IPS-11a (cell line): ENCODE data around the gene IL31RA.

Experiments used
- H3K4me3 ChIP-seq: one replicate; pipeline ENCODE4 v1.5.1; 2013; ENCODE audit warnings: low read depth, low read length, control low read depth

The IL31RA gene

DNA sequence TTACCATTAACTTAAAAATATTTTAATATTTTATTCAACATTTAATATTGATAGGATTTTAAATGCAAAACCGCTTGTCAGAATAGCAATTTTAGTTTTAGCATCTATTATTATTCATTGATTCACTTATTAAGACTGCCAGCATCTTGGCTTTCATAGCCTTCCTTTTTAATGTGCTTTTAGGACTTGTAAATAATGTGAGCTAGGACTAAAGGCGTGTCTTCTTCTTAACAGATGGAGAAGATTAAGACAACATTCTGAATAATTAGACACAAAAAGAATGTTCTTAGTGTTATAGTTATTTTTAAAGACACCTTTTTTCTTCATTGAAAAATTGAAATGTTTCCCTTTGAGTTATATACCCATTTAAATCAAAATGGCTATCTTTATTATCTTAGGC, 6.9 kb downstream of the IL31RA start:
- H3K4me3 ChIP-seq, result no peak overlapping the region

DNA sequence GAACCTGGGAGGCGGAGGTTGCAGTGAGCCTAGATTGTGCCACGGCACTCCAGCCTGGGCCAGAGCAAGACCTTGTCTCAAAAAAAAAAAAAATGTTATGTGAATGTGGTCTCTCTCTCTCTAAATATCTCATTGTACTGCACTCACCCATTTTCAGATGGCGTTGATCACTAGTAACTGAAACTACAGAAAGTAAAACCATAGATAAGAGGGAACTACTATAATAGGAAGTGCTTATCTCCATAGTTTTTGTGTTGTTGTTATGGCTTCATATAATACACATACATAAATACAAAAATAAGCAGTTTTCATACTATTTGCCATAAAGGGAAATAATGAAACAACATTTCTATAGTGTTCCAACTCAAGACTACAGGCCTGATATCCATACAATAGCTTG, 9.1 kb downstream of the IL31RA start:
- no peak overlapping the region for H3K4me3 ChIP-seq

DNA sequence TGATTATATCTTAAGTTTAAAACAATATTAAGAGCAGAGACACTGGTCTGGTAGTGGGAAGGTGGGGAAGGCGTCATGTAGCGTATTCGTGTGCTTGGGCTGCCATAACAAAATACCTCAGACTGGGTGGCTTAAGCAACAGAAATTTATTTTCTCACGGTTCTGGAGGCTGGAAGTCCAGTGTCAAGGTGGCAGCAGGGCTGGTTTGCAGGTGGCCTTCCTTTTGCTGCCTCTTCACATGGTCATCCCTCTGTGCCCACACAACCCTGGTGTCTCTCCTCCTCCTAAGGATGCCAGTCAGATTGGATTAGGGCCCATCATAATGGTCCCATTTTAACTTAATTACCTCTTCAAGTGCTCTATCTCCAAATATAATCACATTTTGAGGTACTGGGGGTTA, 9.6 kb downstream of the IL31RA start:
- no peak overlapping the region for H3K4me3 ChIP-seq

DNA sequence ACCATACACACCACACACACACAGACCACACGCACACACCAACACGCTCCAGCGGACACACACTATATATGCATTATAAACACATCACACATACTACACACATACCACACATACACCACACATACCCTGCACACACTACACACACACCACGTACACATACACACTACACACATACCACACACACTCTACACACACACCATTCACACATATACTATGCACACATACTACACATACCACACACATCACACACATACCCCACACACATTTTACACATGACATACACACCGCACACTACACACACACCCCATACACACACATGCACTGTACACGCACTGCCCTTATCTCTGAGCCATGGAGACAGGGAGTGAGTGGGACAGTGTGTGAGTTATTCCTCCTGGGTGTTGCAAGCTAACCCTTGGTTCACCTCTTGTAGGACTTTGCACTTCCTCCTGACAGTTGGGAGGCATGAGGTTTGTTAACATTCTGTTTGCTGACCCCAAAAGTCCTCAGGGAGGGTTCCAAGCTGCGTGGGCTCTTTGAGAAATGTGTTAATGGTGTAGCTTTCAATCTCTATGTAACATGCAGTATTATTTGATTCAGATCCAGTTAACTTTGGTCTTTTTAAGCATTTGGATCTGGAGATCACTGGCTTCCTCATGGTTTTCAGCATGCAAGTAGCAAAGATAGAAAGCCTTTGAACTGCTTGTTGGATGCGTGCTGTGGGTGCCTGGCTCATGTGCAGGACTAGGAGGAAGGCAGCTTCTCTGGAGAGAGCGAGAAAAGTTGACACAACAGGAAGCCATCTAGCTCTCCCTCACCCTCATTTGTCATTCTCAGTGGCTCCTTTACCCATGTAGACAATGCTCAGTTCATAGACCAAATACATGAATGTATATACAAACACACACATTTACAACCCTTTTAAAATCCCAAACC, 13.7 kb downstream of the IL31RA start:
- no peak overlapping the region for H3K4me3 ChIP-seq

DNA sequence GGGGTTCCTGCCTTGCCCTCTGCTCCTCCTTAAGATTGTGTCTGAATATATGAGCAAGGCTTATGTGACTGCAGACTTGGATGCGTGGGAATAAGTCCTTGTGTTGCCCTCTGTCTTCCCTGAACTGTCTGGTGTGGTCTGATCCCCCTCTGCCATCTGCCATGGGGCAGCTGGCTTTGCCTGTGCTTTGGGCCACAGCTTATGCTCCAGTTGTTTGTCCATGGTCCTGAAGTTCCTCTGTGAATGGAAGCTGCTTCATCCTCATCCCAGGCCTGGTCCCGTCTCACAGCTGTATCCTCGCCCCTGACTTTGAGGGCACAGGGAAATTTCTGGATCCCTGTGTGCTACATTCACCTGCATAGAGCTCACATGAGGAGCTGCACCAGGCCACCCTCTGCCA, 14.7 kb downstream of the IL31RA start:
- H3K4me3 ChIP-seq, result no peak overlapping the region

DNA sequence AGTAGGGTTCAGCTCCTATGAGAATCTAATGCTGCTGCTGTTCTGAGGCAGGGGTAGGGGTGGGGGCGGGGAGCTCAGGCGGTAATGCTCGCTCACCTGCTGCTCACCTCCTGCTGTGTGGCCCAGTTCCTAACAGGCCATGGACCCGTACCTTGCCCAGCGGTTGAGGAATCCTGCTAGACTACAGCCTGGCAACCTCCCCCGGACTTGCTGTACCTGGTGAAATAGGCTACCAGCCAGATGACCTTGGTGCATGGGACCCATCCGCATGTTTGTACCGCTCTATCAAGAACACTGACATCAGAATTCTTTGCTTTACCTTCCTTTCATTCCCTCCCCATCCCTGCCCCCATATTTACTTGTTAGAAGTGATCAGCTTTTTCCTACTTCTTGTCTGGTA, 15.3 kb downstream of the IL31RA start:
- no peak overlapping the region for H3K4me3 ChIP-seq

DNA sequence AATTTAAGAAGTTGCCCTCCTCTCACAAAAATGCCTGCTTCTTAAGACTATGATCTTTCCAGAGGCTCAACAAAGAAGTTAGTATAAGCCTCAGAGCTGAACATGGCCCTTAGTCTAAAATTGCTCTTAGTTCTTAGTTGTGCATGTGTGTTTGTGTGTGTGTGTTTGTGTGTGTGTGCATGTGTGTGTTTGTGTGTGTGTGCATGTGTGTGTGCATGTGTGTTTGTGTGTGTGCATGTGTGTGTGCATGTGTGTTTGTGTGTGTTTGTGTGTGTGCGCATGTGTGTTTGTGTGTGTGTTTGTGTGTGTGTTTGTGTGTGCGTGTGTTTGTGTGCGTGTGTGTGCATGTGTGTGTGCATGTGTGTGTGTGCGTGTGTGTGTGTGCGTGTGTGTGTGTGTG, 15.8 kb downstream of the IL31RA start:
- H3K4me3 ChIP-seq, result no peak overlapping the region

DNA sequence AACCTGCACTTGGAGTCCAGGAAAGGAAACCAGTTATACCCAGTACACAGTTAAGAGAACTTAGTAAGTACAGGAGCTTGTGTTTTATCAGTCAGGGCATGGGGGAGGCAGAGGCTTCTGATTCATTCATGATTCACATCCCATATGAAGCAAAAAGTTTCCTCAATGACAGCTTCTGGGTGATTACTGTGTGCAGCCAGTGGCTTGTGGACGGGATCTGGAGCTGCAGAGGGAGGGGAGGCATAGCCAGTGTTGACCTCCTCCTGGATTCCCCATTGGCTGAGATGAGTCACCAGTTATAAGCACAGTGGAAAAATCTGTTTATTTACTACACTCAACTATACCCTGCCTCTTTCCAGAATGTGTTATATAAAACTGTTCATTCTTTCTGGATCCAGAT, 17.7 kb downstream of the IL31RA start:
- H3K4me3 ChIP-seq, result no peak overlapping the region

DNA sequence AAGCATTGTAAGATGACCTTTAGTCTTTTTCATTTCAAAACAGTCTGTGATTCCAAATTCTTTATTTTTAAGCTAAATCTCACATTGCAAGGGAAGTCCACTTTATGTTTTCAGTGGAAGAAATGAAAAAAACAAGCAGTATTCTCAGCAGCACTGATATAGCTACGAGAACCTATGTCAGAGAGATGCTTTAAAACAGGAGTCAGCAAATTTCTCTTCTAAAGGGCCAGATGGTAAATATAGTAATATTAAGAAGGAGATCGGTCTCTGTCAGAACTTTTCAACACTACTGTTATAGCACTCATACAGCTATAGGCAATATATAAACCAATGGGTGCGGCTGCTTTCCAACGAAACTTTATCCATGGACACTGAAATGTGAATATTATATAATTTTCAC, 18.7 kb downstream of the IL31RA start:
- no peak overlapping the region for H3K4me3 ChIP-seq

DNA sequence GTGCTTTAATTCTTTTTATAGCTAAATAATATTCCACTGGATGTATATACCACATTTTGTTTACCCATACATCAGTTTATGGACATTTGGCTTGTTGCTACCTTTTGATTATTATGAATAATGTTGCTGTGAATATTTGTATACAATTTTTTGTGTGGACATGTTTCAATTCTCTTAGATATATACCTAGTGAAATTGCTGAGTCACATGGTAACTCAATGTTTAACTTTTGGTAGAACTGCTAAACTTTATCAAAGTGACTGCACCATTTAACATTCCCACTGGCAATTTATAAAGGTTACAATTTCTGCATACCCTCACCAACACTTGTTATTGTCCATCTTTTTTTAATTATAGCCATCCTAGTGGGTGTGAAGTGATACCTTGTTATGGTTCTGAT, 22.1 kb downstream of the IL31RA start:
- H3K4me3 ChIP-seq, result no peak overlapping the region

DNA sequence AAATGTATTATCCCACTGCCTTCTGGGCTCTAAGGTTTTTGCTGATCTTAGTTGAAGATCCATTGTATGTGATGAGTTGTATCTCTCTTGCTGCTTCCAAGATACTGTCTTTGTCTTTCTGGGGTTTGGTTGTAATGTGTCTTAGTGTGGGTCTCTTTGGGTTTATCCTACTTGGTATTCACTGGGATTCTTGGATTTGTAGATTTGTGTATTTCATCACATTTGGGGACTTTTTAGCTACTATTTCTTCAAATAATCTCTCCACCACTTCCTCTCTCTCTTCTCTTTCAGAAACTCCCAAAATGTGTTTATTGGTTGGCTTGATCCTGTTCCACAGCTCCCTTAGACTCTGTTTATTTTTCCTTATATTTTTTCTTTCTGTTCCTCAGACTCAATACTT, 26.5 kb downstream of the IL31RA start:
- no peak overlapping the region for H3K4me3 ChIP-seq

DNA sequence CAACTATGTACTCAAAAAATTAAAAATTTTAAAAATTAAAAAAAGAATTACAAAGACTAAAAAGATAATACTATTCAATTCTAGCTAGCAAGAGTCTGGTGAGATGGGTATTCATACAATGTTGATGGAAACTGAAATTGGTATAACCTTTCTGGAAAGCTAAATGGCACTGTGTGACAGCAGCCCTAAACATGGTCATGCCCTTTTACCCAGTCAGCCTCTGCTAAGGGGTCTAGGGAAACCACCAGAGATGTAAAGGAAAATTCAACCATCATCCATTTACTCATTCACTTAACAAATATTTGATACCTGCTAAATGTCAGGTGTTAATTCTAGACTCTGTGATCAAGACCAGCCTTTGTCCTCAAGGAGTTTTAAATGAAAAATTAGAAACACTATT, 29.3 kb downstream of the IL31RA start:
- H3K4me3 ChIP-seq, result no peak overlapping the region

DNA sequence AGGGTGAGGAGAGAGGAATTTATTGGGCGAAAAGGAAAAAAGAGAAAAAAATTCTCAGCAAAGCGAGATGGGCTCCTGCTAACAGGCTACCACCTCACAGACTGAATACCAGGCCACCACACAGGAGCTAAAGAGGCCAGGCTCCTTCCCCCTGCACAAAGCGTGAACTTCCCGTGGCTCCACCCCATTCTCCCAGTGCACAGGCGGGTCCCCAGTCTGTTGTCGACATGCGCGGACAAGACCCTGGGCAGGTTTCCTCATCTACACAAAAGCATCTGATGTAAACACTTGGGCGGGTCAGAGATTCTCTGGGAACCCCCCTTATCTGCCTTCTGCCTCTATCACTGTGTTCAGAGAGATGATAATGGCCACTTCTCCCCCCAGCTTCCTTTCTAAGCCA, 34.2 kb downstream of the IL31RA start:
- no peak overlapping the region for H3K4me3 ChIP-seq

DNA sequence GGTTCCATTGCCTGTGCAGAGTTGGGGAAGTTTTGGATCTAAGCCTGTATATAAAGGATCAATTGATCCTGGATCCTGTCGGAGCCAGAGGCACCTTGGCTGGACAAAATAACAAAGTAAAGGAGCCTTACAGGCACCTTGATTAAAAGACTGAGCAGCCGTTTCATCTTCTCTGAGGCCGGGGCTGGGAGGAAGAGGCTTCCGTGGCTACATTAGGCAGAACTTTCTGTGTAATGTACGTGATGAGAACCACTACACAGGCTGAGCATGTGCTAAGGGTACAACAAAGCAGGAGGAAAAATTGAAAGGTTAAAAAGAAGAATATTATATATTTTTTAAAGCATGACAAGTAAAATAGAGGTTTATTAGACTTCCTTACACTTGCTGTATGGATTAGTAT, 37.0 kb downstream of the IL31RA start:
- H3K4me3 ChIP-seq, result no peak overlapping the region

DNA sequence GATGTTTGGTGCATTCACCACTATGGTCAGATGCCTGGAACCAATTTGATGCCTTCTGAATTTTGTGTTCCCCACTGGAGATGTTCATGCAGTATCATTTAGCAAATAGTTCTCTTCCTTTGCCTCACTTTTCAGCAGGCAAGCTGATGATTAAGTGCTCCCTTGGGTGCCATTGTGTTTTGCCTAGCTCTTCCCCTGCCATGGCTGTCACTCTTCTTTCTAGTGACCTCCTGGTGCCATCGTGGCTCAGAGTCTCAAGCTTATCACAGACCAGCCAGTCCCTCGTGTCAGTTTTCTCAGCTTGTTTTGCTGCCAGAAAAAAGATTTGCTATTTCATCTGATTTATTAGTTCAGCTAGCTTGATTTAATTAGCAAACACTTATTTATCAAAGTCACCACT, 41.3 kb downstream of the IL31RA start:
- H3K4me3 ChIP-seq, result no peak overlapping the region

DNA sequence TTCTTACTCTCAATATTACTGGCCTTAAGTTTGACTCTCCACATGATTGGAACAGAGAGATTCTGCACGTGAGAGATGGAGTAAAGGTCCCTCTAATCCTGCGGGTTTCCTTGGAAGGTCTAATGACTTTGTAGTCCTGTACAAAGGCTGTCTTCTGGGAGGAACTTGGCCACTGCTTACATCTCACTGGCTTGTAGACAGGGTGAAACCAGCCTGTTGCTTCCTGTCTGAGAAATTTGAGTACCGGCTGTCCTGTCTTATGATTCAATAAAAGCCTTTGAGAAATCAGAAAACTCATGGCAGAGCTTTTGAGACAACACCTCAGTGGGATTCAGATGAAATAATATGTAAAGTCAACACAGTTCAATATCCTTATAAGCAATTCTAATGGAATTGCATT, 43.0 kb downstream of the IL31RA start:
- no peak overlapping the region for H3K4me3 ChIP-seq

DNA sequence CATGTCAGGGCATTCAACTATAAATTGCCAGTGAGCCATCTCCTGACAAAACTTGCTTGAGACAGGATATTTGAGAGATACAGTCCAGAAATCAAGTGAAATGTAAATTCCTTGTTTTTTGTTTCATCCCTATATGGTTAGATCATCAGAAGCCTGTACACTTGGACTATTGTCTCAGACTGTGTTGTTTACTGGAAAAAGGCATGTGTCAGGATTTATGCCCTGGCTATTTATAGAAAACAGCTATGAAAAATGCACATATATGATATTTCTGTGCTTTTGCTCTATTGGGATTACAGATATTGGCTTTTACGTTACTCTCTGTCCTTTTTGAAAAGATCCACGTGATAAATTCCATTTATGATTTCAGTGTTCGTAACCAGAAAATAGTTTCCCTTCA, 44.2 kb downstream of the IL31RA start:
- no peak overlapping the region for H3K4me3 ChIP-seq

DNA sequence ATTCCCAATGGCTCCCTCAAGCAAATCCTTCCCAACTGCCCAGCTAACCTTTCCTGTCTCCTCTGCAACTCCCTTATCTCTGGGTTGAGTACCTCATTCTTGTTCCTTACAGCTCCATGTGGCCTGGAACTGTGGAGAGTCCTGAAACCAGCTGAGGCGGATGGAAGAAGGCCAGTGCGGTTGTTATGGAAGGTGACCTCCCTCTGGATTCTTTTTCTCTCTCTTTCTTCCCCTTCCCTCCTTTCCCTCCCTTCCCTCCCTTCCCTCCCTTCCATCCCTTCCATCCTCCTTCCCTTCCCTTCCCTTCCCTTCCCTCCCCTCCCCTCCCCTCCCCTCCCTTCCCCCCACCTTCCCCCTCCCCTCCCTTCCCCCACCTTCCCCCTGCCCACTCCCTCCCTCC, 45.1 kb downstream of the IL31RA start:
- no peak overlapping the region for H3K4me3 ChIP-seq

DNA sequence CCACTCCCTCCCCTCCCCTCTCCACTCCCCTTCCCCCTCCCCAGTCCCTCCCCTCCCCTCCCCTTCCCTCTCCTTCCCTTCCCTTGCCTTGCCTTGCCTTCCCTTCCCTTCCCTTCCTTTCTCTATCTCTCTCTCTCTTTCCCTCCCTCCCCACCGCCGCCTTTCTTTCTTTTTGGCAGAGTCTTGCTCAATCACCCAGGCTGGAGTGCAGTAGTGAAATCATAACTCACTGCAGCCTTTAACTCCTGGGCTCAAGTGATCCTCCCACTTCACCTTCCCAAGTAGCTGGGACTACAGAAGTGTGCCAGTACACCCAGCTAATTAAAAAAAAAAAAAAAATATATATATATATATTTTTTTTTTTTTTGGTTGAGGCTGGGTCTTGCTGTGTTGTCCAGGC, 45.5 kb downstream of the IL31RA start:
- no peak overlapping the region for H3K4me3 ChIP-seq

DNA sequence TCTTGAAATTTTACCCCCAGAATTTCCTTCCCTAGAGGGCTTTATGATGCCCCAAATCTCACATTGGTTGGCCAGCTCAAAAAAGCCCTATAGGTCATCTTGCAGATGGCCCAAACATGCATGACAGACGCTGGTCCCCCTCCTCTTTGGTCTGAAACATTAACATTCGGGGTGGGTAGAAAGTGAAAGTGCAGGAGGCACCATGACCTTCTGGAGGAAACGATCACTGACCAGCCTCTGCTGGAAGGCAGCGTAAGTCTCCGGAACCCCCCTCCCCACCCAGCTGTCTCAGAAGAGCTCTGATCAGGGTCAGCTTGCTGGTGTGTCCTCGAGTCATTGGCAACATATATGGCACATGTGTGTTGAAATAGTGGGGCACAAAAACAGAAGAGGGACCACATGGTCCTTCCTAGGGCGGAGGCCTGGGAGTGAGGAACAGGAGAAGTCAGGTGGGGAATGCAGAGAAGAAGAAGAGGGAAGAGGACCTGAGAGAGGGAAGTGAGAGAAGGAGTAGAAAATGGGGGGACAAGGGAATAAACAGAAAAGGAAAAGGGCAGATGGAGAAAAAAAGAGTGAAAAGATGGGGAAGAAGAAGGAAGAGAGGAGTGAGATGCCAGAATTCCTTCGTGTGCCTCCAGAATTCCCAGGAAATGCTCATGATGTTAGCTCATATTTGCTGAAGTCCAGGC, 46.2 kb downstream of the IL31RA start:
- no peak overlapping the region for H3K4me3 ChIP-seq

DNA sequence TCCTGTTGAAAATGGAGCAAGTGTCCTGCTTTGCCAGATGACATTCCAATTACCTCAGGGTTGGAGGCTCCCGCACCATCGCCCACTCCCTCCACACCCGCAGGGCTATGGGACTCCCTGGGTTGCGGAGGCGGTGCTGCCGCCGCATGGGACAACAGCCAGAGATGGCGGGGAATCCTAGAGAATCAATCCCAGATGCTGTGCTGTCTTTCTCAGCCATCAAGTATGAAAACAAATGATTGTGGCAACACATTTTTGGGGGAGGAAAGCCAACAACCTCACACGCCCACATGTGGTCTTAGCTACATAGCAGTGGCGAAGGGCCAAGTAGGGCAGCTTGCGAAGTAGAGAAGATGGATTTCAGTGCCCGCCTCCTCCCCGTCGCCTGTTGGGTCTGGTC, 46.7 kb downstream of the IL31RA start:
- no peak overlapping the region for H3K4me3 ChIP-seq

DNA sequence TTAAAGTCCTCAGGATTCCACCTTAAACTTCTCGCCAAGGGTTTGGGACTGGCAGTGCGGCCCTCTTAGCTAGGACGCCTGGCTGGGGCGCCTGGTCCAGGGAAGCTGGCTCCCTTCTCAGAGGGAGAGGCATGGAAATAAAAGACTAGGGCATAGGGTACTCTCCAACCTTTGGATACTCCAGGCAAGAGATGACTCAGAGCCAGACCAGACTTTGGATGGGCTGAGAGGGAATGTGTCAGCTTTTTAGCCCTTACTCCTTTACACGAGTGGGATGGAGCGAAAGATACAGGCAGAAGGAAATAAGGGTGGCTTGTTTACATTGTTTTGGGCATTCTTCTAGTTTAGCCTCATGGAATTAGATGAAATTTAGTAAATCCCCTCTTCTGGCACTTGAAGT, 48.2 kb downstream of the IL31RA start:
- no peak overlapping the region for H3K4me3 ChIP-seq

DNA sequence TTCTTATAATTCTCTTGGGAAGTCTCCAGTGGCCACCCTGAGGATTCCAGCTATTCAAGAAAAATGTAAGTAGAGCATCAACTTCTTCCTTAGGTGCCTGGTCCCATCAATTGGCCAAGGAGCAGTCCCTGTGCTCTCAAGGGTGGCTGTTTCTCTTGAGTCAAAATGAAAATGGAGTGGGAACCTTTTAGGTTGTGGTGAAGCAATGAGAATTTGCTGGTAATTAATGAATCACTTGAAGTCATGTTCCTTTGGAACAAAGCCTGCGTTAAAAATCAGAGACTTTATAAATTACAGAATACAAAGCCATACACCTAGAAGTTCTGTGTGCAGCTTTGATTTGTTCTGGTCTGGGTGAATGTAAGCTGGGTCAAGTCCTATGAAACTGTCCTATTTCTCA, 48.9 kb downstream of the IL31RA start:
- no peak overlapping the region for H3K4me3 ChIP-seq
